ENCODE measurements around the gene TRAF3.
"Not testable (repeated sequence)": the region's sequence is repeated elsewhere in the genome, so short reads cannot be mapped to it uniquely, and the experiment has no call there.

The TRAF3 gene

GRCh38 chr14:102828151-102828550 lies 50.9 kb downstream of the TRAF3 start:
- no peak for DNase-seq (ENCODE audit: low read depth in 2 of 2)

- DNase-seq (ENCODE audit: low read depth in 2 of 2) = no peak
Observed at GRCh38 chr14:102829016-102829548, 51.8 kb downstream of the TRAF3 start.

- DNase-seq (ENCODE audit: low read depth in 2 of 2) = no peak
Observed at GRCh38 chr14:102830474-102831045, 53.3 kb downstream of the TRAF3 start.

- no peak for DNase-seq (ENCODE audit: low read depth in 2 of 2)
Observed at GRCh38 chr14:102831163-102831804, 54.0 kb downstream of the TRAF3 start.

- no peak for DNase-seq (ENCODE audit: low read depth in 2 of 2)
Observed at GRCh38 chr14:102833341-102833740, 56.1 kb downstream of the TRAF3 start.

- DNase-seq (ENCODE audit: low read depth in 2 of 2) = no peak
Observed at GRCh38 chr14:102833991-102834390, 56.7 kb downstream of the TRAF3 start.

- no peak for DNase-seq (ENCODE audit: low read depth in 2 of 2)
Observed at GRCh38 chr14:102835959-102836358, 58.7 kb downstream of the TRAF3 start.

- DNase-seq (ENCODE audit: low read depth in 2 of 2) = not testable (repeated sequence)
Observed at GRCh38 chr14:102837120-102837519, 59.9 kb downstream of the TRAF3 start.

- DNase-seq (ENCODE audit: low read depth in 2 of 2) = no peak
Observed at GRCh38 chr14:102838501-102838900, 61.3 kb downstream of the TRAF3 start.

GRCh38 chr14:102840115-102840514 lies 62.9 kb downstream of the TRAF3 start:
- DNase-seq (ENCODE audit: low read depth in 2 of 2) = no peak

GRCh38 chr14:102840771-102841528 lies 63.7 kb downstream of the TRAF3 start:
- no peak for DNase-seq (ENCODE audit: low read depth in 2 of 2)

- DNase-seq (ENCODE audit: low read depth in 2 of 2) = no peak
Observed at GRCh38 chr14:102848830-102849525, 71.7 kb downstream of the TRAF3 start.

GRCh38 chr14:102849526-102850379 lies 72.5 kb downstream of the TRAF3 start:
- no peak for DNase-seq (ENCODE audit: low read depth in 2 of 2)

GRCh38 chr14:102853648-102854047 lies 76.4 kb downstream of the TRAF3 start:
- no peak for DNase-seq (ENCODE audit: low read depth in 2 of 2)

- no peak for DNase-seq (ENCODE audit: low read depth in 2 of 2)
Observed at GRCh38 chr14:102854091-102854703, 76.9 kb downstream of the TRAF3 start.

- DNase-seq (ENCODE audit: low read depth in 2 of 2) = no peak
Observed at GRCh38 chr14:102856179-102856578, 78.9 kb downstream of the TRAF3 start.

- no peak for DNase-seq (ENCODE audit: low read depth in 2 of 2)
Observed at GRCh38 chr14:102857444-102857843, 80.2 kb downstream of the TRAF3 start.

GRCh38 chr14:102859911-102860310 lies 82.7 kb downstream of the TRAF3 start:
- DNase-seq (ENCODE audit: low read depth in 2 of 2) = no peak

GRCh38 chr14:102862154-102862773 lies 85.0 kb downstream of the TRAF3 start:
- no peak for DNase-seq (ENCODE audit: low read depth in 2 of 2)

GRCh38 chr14:102863381-102863780 lies 86.1 kb downstream of the TRAF3 start:
- no peak for DNase-seq (ENCODE audit: low read depth in 2 of 2)

Data from stimulated activated CD8-positive, alpha-beta memory T cell treated with anti-CD3 and anti-CD28 coated beads, Interleukin-2, amount 100 ng/mL, for 1 hour (primary cell).